Neural cell (in vitro differentiated cells): ENCODE data around the gene TFF2. TPM values are rescaled to one million over a fixed set of nuclear protein-coding genes. Genes with fewer than 3 reads are reported as not detected.

ENCODE experiments used
- H2AFZ ChIP-seq: fragments of 200-600, 300-800 bp; sonication (generic), shearing (Covaris generic); 2 replicates; pipeline ENCODE4 v1.6.0; 2014; ENCODE audit warnings: low read depth, mild to moderate bottlenecking, antibody characterized with exemption, low read length, moderate library complexity
- H3F3A ChIP-seq: fragments of 200-600 bp; shearing (Covaris generic); 2 replicates; pipeline ENCODE4 v1.6.1; 2016; ENCODE audit warnings: mild to moderate bottlenecking, moderate library complexity, mixed read lengths, antibody characterized with exemption, low read length; ENCODE audit not compliant: insufficient read depth, poor library complexity, severe bottlenecking
- H3K27ac ChIP-seq: fragments of 200-600, 300-800 bp; sonication (generic), shearing (Covaris generic); 2 replicates; pipeline ENCODE4 v1.5.1; 2014; ENCODE audit warnings: mild to moderate bottlenecking, low read length, moderate library complexity
- H3K27me3 ChIP-seq: fragments of 300-800, 200-600 bp; sonication (generic), shearing (Covaris generic); 2 replicates; pipeline ENCODE4 v1.6.0; 2014; ENCODE audit warnings: mild to moderate bottlenecking, low read depth, low read length, moderate library complexity; ENCODE audit not compliant: insufficient read depth
- H3K36me3 ChIP-seq: fragments of 300-800, 200-600 bp; sonication (generic), shearing (Covaris generic); 2 replicates; pipeline ENCODE4 v1.5.1; 2014; ENCODE audit warnings: mild to moderate bottlenecking, antibody characterized with exemption, low read length, moderate library complexity; ENCODE audit not compliant: insufficient read depth
- H3K4me2 ChIP-seq: fragments of 300-800, 200-600 bp; sonication (generic), shearing (Covaris generic); 2 replicates; pipeline ENCODE4 v1.6.0; 2014; ENCODE audit warnings: mild to moderate bottlenecking, low read length
- H3K4me3 ChIP-seq: fragments of 300-800, 200-600 bp; sonication (generic), shearing (Covaris generic); 2 replicates; pipeline ENCODE4 v1.5.1; 2014; ENCODE audit warnings: mild to moderate bottlenecking, low read length, moderate library complexity
- H3K79me2 ChIP-seq: fragments of 200-600 bp; shearing (Covaris generic); replicated peaks from 2 replicates; pipeline ENCODE4 v1.6.0; 2014; ENCODE audit warnings: mild to moderate bottlenecking, low read length, moderate library complexity; ENCODE audit not compliant: insufficient read depth
- H3K9ac ChIP-seq: fragments of 300-800, 200-600 bp; sonication (generic), shearing (Covaris generic); 2 replicates; pipeline ENCODE4 v1.6.1; 2016; ENCODE audit warnings: mild to moderate bottlenecking, low read length, mixed read lengths
- H3K9me2 ChIP-seq: fragments of 200-600 bp; shearing (Covaris generic); 2 replicates; pipeline ENCODE4 v1.6.1; 2016; ENCODE audit warnings: mild to moderate bottlenecking, low read length, mixed read lengths; ENCODE audit not compliant: insufficient read depth
- H3K9me3 ChIP-seq: fragments of 200-600, 300-800 bp; sonication (generic), shearing (Covaris generic); 2 replicates; pipeline ENCODE4 v1.6.1; 2016; ENCODE audit warnings: mild to moderate bottlenecking, mixed run types, low read length, moderate library complexity, mixed read lengths
- H4K20me1 ChIP-seq: fragments of 200-600 bp; shearing (Covaris generic); 2 replicates; pipeline ENCODE4 v1.6.1; 2016; ENCODE audit warnings: mild to moderate bottlenecking, mixed run types; ENCODE audit not compliant: insufficient read depth
- EP300 ChIP-seq: fragments of 450-650 bp; conservative IDR thresholded peaks from 2 replicates; pipeline ENCODE4 v1.6.1; 2014; ENCODE audit warnings: antibody characterized with exemption, mild to moderate bottlenecking, moderate library complexity; ENCODE audit not compliant: poor library complexity, severe bottlenecking
- EZH2 ChIP-seq: fragments of 200-600, 300-800 bp; shearing (Covaris generic), sonication (generic); IDR thresholded peaks from 2 replicates; pipeline ENCODE4 v1.6.1; 2014; ENCODE audit warnings: antibody characterized with exemption, low read length, borderline replicate concordance, mild to moderate bottlenecking; ENCODE audit not compliant: insufficient read depth, poor library complexity, severe bottlenecking
- MXI1 ChIP-seq: fragments of 450-650 bp; conservative IDR thresholded peaks from 2 replicates; pipeline ENCODE4 v1.6.1; 2014; ENCODE audit warnings: antibody characterized with exemption, mild to moderate bottlenecking; ENCODE audit not compliant: poor library complexity, severe bottlenecking
- POLR2AphosphoS5 ChIP-seq: IDR thresholded peaks from 2 replicates; pipeline ENCODE4 v1.6.1; 2012
- RAD21 ChIP-seq: fragments of 450-650 bp; conservative IDR thresholded peaks from 2 replicates; pipeline ENCODE4 v1.6.1; 2014; ENCODE audit warnings: antibody characterized with exemption, mild to moderate bottlenecking, moderate library complexity
- SMC3 ChIP-seq: fragments of 450-650 bp; conservative IDR thresholded peaks from 2 replicates; pipeline ENCODE4 v1.6.1; 2014; ENCODE audit warnings: antibody characterized with exemption, mild to moderate bottlenecking, moderate library complexity; ENCODE audit not compliant: poor library complexity
- TAF1 ChIP-seq: IDR thresholded peaks from 2 replicates; pipeline ENCODE4 v1.6.1; 2012; ENCODE audit warnings: low read depth
- polyA plus RNA-seq: library from polyadenylated mRNA; depleted of rRNA; stranded (reverse); fragments of >200 nt; gene quantifications from 2 replicates; pipeline ENCODE4 v1.2.3, GENCODE V29; 2014
- TF ChIP-seq, protein P1 (sequence below): IDR thresholded peaks from 2 replicates; pipeline ENCODE4 v1.6.1; 2012; ENCODE audit warnings: borderline replicate concordance
- TF ChIP-seq, protein P2 (sequence below): fragments of 450-650 bp; IDR thresholded peaks from 2 replicates; pipeline ENCODE4 v1.5.1; 2014; ENCODE audit warnings: antibody characterized with exemption, mild to moderate bottlenecking, moderate library complexity; ENCODE audit not compliant: poor library complexity, severe bottlenecking

TFF2 gene
- polyA plus RNA-seq, 1 donor from 2014 or later: not detected

DNA sequence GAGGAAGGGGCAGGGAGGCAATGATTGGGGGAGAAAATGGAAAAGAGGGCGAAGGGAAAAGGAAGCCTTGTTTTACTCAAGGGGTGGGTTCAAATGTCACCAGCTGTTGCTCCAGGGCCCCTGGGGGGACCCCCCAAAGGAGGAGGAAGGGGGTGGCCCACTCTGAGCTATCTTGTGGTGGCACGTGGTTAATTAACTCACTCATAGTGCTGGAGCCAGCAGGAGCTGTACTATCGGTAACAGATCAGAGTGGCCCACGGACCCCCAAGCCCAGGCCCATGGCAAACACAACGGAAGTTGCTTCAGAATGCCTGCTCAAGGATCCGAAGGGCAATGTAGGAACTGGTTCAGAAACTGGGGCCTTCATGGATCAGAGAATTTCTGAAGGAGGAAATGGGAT, 7.2 kb downstream of the TFF2 start:
- no peak overlapping the region for H3K9ac ChIP-seq
- no peak overlapping the region for H2AFZ ChIP-seq
- no peak overlapping the region for H3K4me2 ChIP-seq
- no peaks in the 10 kb centered on the region for H3F3A ChIP-seq
- H3K27me3 ChIP-seq: no peaks in the 10 kb centered on the region
- no peaks in the 10 kb centered on the region for H3K9me2 ChIP-seq
- TF ChIP-seq EZH2 (no peak), SMC3 (no peak), TAF1 (no peak), MXI1 (no peak), POLR2AphosphoS5 (no peak), EP300 (no peak), RAD21 (no peak)
- TF ChIP-seq, protein P1, sequence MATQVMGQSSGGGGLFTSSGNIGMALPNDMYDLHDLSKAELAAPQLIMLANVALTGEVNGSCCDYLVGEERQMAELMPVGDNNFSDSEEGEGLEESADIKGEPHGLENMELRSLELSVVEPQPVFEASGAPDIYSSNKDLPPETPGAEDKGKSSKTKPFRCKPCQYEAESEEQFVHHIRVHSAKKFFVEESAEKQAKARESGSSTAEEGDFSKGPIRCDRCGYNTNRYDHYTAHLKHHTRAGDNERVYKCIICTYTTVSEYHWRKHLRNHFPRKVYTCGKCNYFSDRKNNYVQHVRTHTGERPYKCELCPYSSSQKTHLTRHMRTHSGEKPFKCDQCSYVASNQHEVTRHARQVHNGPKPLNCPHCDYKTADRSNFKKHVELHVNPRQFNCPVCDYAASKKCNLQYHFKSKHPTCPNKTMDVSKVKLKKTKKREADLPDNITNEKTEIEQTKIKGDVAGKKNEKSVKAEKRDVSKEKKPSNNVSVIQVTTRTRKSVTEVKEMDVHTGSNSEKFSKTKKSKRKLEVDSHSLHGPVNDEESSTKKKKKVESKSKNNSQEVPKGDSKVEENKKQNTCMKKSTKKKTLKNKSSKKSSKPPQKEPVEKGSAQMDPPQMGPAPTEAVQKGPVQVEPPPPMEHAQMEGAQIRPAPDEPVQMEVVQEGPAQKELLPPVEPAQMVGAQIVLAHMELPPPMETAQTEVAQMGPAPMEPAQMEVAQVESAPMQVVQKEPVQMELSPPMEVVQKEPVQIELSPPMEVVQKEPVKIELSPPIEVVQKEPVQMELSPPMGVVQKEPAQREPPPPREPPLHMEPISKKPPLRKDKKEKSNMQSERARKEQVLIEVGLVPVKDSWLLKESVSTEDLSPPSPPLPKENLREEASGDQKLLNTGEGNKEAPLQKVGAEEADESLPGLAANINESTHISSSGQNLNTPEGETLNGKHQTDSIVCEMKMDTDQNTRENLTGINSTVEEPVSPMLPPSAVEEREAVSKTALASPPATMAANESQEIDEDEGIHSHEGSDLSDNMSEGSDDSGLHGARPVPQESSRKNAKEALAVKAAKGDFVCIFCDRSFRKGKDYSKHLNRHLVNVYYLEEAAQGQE: no peak
- TF ChIP-seq, protein P2, sequence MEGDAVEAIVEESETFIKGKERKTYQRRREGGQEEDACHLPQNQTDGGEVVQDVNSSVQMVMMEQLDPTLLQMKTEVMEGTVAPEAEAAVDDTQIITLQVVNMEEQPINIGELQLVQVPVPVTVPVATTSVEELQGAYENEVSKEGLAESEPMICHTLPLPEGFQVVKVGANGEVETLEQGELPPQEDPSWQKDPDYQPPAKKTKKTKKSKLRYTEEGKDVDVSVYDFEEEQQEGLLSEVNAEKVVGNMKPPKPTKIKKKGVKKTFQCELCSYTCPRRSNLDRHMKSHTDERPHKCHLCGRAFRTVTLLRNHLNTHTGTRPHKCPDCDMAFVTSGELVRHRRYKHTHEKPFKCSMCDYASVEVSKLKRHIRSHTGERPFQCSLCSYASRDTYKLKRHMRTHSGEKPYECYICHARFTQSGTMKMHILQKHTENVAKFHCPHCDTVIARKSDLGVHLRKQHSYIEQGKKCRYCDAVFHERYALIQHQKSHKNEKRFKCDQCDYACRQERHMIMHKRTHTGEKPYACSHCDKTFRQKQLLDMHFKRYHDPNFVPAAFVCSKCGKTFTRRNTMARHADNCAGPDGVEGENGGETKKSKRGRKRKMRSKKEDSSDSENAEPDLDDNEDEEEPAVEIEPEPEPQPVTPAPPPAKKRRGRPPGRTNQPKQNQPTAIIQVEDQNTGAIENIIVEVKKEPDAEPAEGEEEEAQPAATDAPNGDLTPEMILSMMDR: no peak
- no peaks in the 10 kb centered on the region for H3K9me3 ChIP-seq
- H3K27ac ChIP-seq: no peak overlapping the region
- H3K36me3 ChIP-seq: no peaks in the 10 kb centered on the region
- no peaks in the 10 kb centered on the region for H4K20me1 ChIP-seq
- no peak overlapping the region for H3K4me3 ChIP-seq
- H3K79me2 ChIP-seq: no peaks in the 10 kb centered on the region

DNA sequence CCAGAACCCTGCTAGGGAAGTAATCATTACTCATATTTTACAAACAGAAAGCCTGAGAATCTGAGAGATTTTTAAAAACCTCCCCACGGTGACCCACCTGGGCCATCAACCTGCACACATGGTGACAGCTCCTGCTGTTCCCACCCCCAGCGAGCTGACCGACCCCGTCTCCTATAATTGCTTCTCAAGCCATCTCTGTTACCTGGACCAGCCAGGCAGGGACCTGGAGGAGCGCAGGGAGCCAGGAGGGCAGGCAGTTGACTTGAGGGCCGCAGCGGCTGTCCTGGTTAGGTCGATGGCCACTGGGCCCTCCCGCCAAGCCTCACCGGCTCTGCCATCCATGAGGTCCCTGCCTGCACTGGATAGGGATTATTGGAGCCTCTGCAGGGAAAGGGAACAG, 7.7 kb downstream of the TFF2 start:
- TF ChIP-seq EZH2: no peak
- TF ChIP-seq, protein P1: no peak
- no peak for TF ChIP-seq MXI1
- no peak for TF ChIP-seq SMC3
- TF ChIP-seq, protein P2: no peak
- no peak for TF ChIP-seq EP300
- no peak for TF ChIP-seq TAF1
- TF ChIP-seq POLR2AphosphoS5: no peak
- TF ChIP-seq RAD21: no peak
- no peaks in the 10 kb centered on the region for H3K9me3 ChIP-seq
- H3K36me3 ChIP-seq: no peaks in the 10 kb centered on the region
- H3K9ac ChIP-seq: no peak overlapping the region
- no peaks in the 10 kb centered on the region for H4K20me1 ChIP-seq
- no peak overlapping the region for H3K27ac ChIP-seq
- no peaks in the 10 kb centered on the region for H3K79me2 ChIP-seq
- H3F3A ChIP-seq: no peaks in the 10 kb centered on the region
- no peak overlapping the region for H2AFZ ChIP-seq
- H3K9me2 ChIP-seq: no peaks in the 10 kb centered on the region
- H3K4me2 ChIP-seq: no peak overlapping the region
- no peak overlapping the region for H3K4me3 ChIP-seq
- no peaks in the 10 kb centered on the region for H3K27me3 ChIP-seq
